Measurements from ENCODE around the gene ADCY3. TPM values are rescaled to one million over a fixed set of nuclear protein-coding genes. Genes with fewer than 3 reads are reported as not detected.

ADCY3 gene
- total RNA-seq, 2 experiments from 2014 or later, result 46.3 to 47.9 TPM

- H3K27ac Mint-ChIP-seq, result no peak overlapping the region
Measured at GRCh38 chr2:24883946-24884345, 36.1 kb downstream of the ADCY3 start.

GRCh38 chr2:24881623-24882022 lies 38.4 kb downstream of the ADCY3 start:
- no peak for TF ChIP-seq CTCF (IDR thresholded peaks at IDR 0.05)
- Mint-ChIP-seq H3K27me3 (no peaks in the 10 kb centered on the region), H3K27ac (no peak overlapping the region), H3K36me3 (ENCODE audit: low read depth) (peaks cover 8% of the 10 kb centered on the region), H3K9me3 (no peaks in the 10 kb centered on the region), H3K4me1 (ENCODE audit: low read depth) (peaks cover 10% of the 10 kb centered on the region), H3K4me3 (no peak overlapping the region)
- ATAC-seq (no peak), DNase-seq (no peak)
- ChIA-PET CTCF (interaction anchor here (1.4 kb wide), 1 partner anchor 54 kb away, joined by 4 read pairs; no protein-coding TSS in a partner anchor), POLR2A (interaction anchor here (0.6 kb wide), 1 partner anchor 9 kb away, joined by 3 read pairs; no protein-coding TSS in a partner anchor)
- intact Hi-C loops (cut with micrococcal nuclease), result no loop called here

More at GRCh38 chr2:24883946-24884345, 36.1 kb downstream of the ADCY3 start:
- no peak for TF ChIP-seq CTCF (IDR thresholded peaks at IDR 0.05)
- peaks cover 17% of the 10 kb centered on the region for H3K36me3 Mint-ChIP-seq (ENCODE audit: low read depth)
- H3K9me3 Mint-ChIP-seq, result no peaks in the 10 kb centered on the region
- intact Hi-C loops (cut with micrococcal nuclease), result no loop called here
- no peaks in the 10 kb centered on the region for H3K27me3 Mint-ChIP-seq
- H3K4me3 Mint-ChIP-seq, result no peak overlapping the region
- POLR2A ChIA-PET, result interaction anchor here (0.6 kb wide), 1 partner anchor 70 kb away, joined by 3 read pairs; no protein-coding TSS in a partner anchor
- ATAC-seq (no peak), DNase-seq (no peak)
- CTCF ChIA-PET, result no interaction called here
- peaks cover 10% of the 10 kb centered on the region for H3K4me1 Mint-ChIP-seq (ENCODE audit: low read depth)

- no peaks in the 10 kb centered on the region for H3K27me3 Mint-ChIP-seq
- intact Hi-C loops (cut with micrococcal nuclease), result no loop called here
- peaks cover 8% of the 10 kb centered on the region for H3K36me3 Mint-ChIP-seq (ENCODE audit: low read depth)
- H3K27ac Mint-ChIP-seq, result no peak overlapping the region
- H3K9me3 Mint-ChIP-seq, result no peaks in the 10 kb centered on the region
- no peak for DNase-seq
- POLR2A ChIA-PET, result no interaction called here
- no peak for ATAC-seq
- H3K4me3 Mint-ChIP-seq, result no peak overlapping the region
- TF ChIP-seq CTCF (IDR thresholded peaks at IDR 0.05), result no peak
- CTCF ChIA-PET, result no interaction called here
- H3K4me1 Mint-ChIP-seq (ENCODE audit: low read depth), result peaks cover 10% of the 10 kb centered on the region
Measured at GRCh38 chr2:24881158-24881557, 38.9 kb downstream of the ADCY3 start.

- Mint-ChIP-seq H3K4me3 (no peak overlapping the region), H3K9me3 (no peaks in the 10 kb centered on the region), H3K36me3 (ENCODE audit: low read depth) (peaks cover 5% of the 10 kb centered on the region), H3K27me3 (no peaks in the 10 kb centered on the region), H3K27ac (no peak overlapping the region), H3K4me1 (ENCODE audit: low read depth) (peaks cover 4% of the 10 kb centered on the region)
- DNase-seq (no peak), ATAC-seq (no peak)
- ChIA-PET CTCF (no interaction called here), POLR2A (no interaction called here)
- intact Hi-C loops (cut with micrococcal nuclease), result no loop called here
- no peak for TF ChIP-seq CTCF (IDR thresholded peaks at IDR 0.05)
Measured at GRCh38 chr2:24878341-24878740, 41.7 kb downstream of the ADCY3 start.

- Mint-ChIP-seq H3K4me1 (ENCODE audit: low read depth) (peaks cover 4% of the 10 kb centered on the region), H3K36me3 (ENCODE audit: low read depth) (peaks cover 5% of the 10 kb centered on the region), H3K9me3 (no peaks in the 10 kb centered on the region), H3K27ac (no peak overlapping the region), H3K27me3 (no peaks in the 10 kb centered on the region), H3K4me3 (no peak overlapping the region)
- no peak for ATAC-seq
- intact Hi-C loops (cut with micrococcal nuclease), result no loop called here
- TF ChIP-seq CTCF (IDR thresholded peaks at IDR 0.05), result no peak
- no peak for DNase-seq
- ChIA-PET CTCF (no interaction called here), POLR2A (interaction anchor here (0.6 kb wide), 1 partner anchor 153 kb away, joined by 3 read pairs; no protein-coding TSS in a partner anchor)
Measured at GRCh38 chr2:24877646-24878045, 42.4 kb downstream of the ADCY3 start.
